Fibroblast of pulmonary artery (primary cell): ENCODE results near the gene TCERG1L.

Experiments
- DNase-seq: peaks from one replicate; pipeline ENCODE4 v3.0.0-alpha.2; 2010; ENCODE audit warnings: low read depth
- H3K4me3 ChIP-seq: replicated peaks from 2 replicates; pipeline ENCODE4 v1.5.1; 2011; ENCODE audit warnings: low read depth, mild to moderate bottlenecking, control low read depth, low read length, moderate library complexity
- CTCF ChIP-seq: IDR thresholded peaks from 2 replicates; pipeline ENCODE4 v1.5.1; 2011; ENCODE audit warnings: mild to moderate bottlenecking, control low read depth, low read length, inconsistent platforms; ENCODE audit errors: missing control alignments

The TCERG1L gene

GRCh38 chr10:131099028-131099726 lies 212.3 kb downstream of the TCERG1L start:
- no peak for DNase-seq
- TF ChIP-seq CTCF: no peak

GRCh38 chr10:131098416-131098952 lies 213.0 kb downstream of the TCERG1L start:
- DNase-seq: no peak
- no peak overlapping the region for H3K4me3 ChIP-seq
- TF ChIP-seq CTCF: no peak

More at GRCh38 chr10:131099028-131099726, 212.3 kb downstream of the TCERG1L start:
- H3K4me3 ChIP-seq: no peak overlapping the region

GRCh38 chr10:131096031-131096430 lies 215.5 kb downstream of the TCERG1L start:
- DNase-seq: no peak
- no peak for TF ChIP-seq CTCF
- H3K4me3 ChIP-seq: no peak overlapping the region

- no peak overlapping the region for H3K4me3 ChIP-seq
- DNase-seq: no peak
- no peak for TF ChIP-seq CTCF
Observed at GRCh38 chr10:131095313-131095580, 216.3 kb downstream of the TCERG1L start.

- no peak for TF ChIP-seq CTCF
- no peak for DNase-seq
- no peak overlapping the region for H3K4me3 ChIP-seq
Observed at GRCh38 chr10:131094527-131095312, 216.8 kb downstream of the TCERG1L start.

DNA sequence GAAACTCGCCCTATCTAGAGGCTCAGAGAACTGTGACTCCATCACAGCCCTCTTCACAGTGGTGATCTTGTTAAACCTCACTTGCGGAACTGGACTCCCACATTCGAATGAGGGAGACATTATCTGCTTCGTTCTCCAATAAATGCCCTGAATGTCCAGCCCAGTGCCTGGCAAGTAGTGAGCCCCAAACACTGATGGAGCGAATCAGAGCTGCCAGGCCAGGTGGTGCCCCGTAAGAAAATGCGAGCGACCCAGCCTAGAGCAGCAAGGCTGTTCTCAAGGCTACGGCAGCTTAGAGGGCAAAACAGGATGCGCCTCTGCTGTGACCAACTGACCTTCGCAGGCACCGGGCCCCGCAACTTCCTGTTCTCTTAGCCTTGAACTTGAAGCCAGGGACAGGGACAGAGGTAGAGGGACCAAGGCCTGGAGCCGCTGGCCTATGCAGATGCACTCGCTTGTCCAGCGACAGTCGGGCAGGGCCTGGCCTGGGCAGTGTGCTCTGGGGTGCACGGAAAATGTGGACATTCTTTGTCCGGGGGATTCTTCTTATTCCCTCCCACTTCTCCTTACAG lies 217.6 kb downstream of the TCERG1L start:
- H3K4me3 ChIP-seq: no peak overlapping the region
- no peak for TF ChIP-seq CTCF
- DNase-seq: no peak
